Subcutaneous abdominal adipose tissue (tissue), 5 donors: ENCODE data around the gene HIGD1C.
"Not testable (repeated sequence)": the region's sequence is repeated elsewhere in the genome, so short reads cannot be mapped to it uniquely, and the experiment has no call there.

Experiments
- H3K27ac ChIP-seq: one replicate; pipeline ENCODE4 v1.7.0; 2013; ENCODE audit warnings: low read depth, mild to moderate bottlenecking, inconsistent platforms, low read length, moderate library complexity
- H3K27me3 ChIP-seq, 5 donors: one replicate each; pipeline ENCODE4 v1.7.0; 2013; ENCODE audit warnings: low read length in 5 of 5, inconsistent platforms in 1 of 5; ENCODE audit not compliant: control insufficient read depth in 5 of 5, insufficient read depth in 4 of 5
- H3K36me3 ChIP-seq, 5 donors: one replicate each; pipeline ENCODE4 v1.7.0; 2013; ENCODE audit warnings: low read length in 5 of 5; ENCODE audit not compliant: control insufficient read depth in 5 of 5, insufficient read depth in 5 of 5
- H3K4me1 ChIP-seq, 5 donors: one replicate each; pipeline ENCODE4 v1.7.0; 2013; ENCODE audit warnings: low read length in 5 of 5, mild to moderate bottlenecking in 3 of 5, moderate library complexity in 1 of 5; ENCODE audit not compliant: control insufficient read depth in 5 of 5, insufficient read depth in 5 of 5
- H3K4me3 ChIP-seq, 5 donors: one replicate each; pipeline ENCODE4 v1.7.0; 2013; ENCODE audit warnings: low read length in 5 of 5, low read depth in 1 of 5
- H3K9ac ChIP-seq, 5 donors: one replicate each; pipeline ENCODE4 v1.7.0; 2013; ENCODE audit warnings: low read length in 5 of 5, mild to moderate bottlenecking in 4 of 5, moderate library complexity in 3 of 5
- H3K9me3 ChIP-seq, 5 donors: one replicate each; pipeline ENCODE4 v1.7.0; 2013; ENCODE audit warnings: low read length in 5 of 5; ENCODE audit not compliant: control insufficient read depth in 5 of 5
- donor health status: healthy.
- donor health status: healthy.
- donor health status: healthy.
- donor health status: healthy.
- donor health status: healthy.

Gene HIGD1C

DNA sequence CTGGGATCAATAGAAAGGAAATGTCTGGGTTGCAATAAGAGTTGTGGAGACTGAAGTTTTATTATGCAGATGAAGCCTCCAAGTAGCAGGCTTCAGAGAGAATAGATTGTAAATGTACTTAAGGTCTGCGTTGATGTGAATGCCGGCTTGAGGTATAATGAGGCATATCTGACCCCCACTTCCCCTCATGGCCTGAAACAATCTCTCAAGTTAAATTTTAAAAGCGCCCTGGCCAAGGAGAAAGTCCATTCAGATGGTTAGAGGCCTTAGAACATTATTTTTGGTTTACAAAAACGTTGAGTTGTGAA is 28.3 kb upstream of the HIGD1C start:
- Histone ChIP-seq H3K4me3 (peak overlapping the region; percentile 68 to 99 (median 96)), H3K36me3 (peaks cover 0 to 2% (median 0%) of the 10 kb centered on the region in 5 donors), H3K27me3 (no peaks in the 10 kb centered on the region), H3K4me1 (peaks cover 2 to 61% (median 53%) of the 10 kb centered on the region in 5 donors), H3K27ac (peak overlapping the region; percentile 97), H3K9me3 (peaks cover 0 to 2% (median 0%) of the 10 kb centered on the region in 5 donors), H3K9ac (peak overlapping the region; percentile 39 to 87 (median 59))

DNA sequence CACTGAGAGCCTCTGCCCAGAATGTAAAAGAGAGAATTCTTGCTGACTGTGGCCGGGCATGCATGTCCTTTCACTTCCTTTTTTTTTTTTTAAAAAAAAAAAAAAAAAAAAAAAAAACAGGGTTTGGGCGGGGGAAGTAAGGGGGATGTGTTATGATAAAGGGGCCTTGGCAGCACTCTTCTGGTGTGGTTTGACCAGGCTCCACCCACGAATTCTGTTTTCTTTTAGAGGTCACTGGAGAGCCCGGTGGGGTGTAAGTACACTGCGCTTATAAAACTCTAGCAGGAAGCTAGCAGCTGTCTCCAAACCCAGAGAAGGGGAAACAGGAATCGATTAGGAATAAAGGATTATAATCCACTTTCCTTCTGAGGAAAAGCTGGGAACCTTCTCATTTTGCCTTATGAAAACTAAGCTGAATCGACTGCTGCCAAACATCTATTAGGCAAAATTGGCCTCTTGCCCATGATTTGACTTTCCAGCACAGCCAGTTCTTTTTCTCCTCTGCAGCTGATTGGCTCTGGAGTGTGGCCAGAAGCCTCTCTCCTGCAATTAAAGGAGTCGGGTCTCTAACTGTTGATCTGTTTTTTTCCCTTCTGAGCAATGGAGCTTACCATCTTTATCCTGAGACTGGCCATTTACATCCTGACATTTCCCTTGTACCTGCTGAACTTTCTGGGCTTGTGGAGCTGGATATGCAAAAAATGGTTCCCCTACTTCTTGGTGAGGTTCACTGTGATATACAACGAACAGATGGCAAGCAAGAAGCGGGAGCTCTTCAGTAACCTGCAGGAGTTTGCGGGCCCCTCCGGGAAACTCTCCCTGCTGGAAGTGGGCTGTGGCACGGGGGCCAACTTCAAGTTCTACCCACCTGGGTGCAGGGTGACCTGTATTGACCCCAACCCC is 27.7 kb upstream of the HIGD1C start:
- H3K27ac ChIP-seq, result peak overlapping the region; percentile 97
- peak overlapping the region; percentile 82 to 87 (median 84) for H3K9ac ChIP-seq
- no peaks in the 10 kb centered on the region for H3K27me3 ChIP-seq
- peaks cover 0 to under 1% (median 0%) of the 10 kb centered on the region in 5 donors for H3K9me3 ChIP-seq
- H3K4me3 ChIP-seq, result peak overlapping the region; percentile 84 to 99 (median 96)
- H3K36me3 ChIP-seq, result peaks cover 0 to 3% (median under 1%) of the 10 kb centered on the region in 5 donors
- peaks cover 5 to 66% (median 59%) of the 10 kb centered on the region in 5 donors for H3K4me1 ChIP-seq

DNA sequence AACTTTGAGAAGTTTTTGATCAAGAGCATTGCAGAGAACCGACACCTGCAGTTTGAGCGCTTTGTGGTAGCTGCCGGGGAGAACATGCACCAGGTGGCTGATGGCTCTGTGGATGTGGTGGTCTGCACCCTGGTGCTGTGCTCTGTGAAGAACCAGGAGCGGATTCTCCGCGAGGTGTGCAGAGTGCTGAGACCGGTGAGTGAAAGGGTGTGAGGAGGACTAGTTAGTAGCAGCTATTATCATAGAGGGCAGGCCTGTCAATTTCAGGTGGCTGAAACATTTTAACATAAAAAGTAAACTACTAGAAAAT is 27.0 kb upstream of the HIGD1C start:
- Histone ChIP-seq H3K4me1 (peaks cover 5 to 66% (median 63%) of the 10 kb centered on the region in 5 donors), H3K4me3 (peak overlapping the region; percentile 84 to 99 (median 96)), H3K27ac (peak overlapping the region; percentile 97), H3K27me3 (no peaks in the 10 kb centered on the region), H3K9me3 (no peaks in the 10 kb centered on the region), H3K9ac (peak overlapping the region; percentile 82 to 87 (median 84)), H3K36me3 (peaks cover 0 to 9% (median 5%) of the 10 kb centered on the region in 5 donors)

DNA sequence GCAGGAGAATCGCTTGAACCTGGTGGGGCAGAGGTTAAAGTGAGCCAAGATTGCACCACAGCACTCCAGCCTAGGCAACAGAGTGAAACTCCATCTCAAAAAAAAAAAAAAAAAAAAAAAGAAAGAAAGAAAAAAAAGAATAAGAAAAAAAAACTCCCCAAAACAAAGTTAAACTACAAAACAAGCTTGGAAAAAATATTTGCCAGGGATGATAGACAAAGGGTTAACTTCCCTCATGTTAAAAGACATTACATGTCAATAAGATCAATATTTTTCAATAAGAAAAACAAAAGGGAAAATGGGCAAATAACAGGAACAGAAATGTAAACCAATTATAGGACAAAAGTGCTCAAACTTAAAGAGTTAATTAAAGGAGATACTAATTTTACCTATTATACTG is 26.4 kb upstream of the HIGD1C start:
- H3K36me3 ChIP-seq, result peaks cover 0 to 15% (median 12%) of the 10 kb centered on the region in 5 donors
- no peaks in the 10 kb centered on the region for H3K9me3 ChIP-seq
- peak overlapping the region; percentile 84 to 99 (median 96) for H3K4me3 ChIP-seq
- H3K4me1 ChIP-seq, result peaks cover 5 to 66% (median 63%) of the 10 kb centered on the region in 5 donors
- H3K9ac ChIP-seq, result peak overlapping the region; percentile 68 to 88 (median 85)
- peak overlapping the region; percentile 97 for H3K27ac ChIP-seq
- no peaks in the 10 kb centered on the region for H3K27me3 ChIP-seq

DNA sequence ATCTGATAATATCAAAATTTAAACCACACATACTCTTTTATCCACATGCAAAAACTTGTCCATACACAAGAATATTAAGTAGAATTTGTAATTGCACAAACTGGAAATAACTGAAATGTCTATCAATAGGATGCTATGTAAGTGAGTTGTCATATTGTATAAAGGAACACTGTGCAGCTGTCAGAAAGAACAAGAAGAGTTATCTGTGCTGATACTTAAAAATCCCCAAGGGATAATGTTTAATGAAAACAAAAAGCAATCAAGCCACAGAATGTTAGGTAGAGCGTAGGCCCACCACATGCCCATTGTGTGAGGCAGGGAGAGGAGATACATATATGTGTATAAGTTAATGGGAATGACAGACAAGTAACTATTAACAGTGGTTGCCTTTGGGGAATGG is 25.9 kb upstream of the HIGD1C start:
- Histone ChIP-seq H3K9me3 (no peaks in the 10 kb centered on the region), H3K4me1 (peaks cover 5 to 66% (median 63%) of the 10 kb centered on the region in 5 donors), H3K27me3 (no peaks in the 10 kb centered on the region), H3K36me3 (peaks cover 0 to 18% (median 13%) of the 10 kb centered on the region in 5 donors), H3K9ac (peak overlapping the region; percentile 68 to 88 (median 85)), H3K4me3 (peak overlapping the region; percentile 84 to 99 (median 96)), H3K27ac (peak overlapping the region; percentile 97)

DNA sequence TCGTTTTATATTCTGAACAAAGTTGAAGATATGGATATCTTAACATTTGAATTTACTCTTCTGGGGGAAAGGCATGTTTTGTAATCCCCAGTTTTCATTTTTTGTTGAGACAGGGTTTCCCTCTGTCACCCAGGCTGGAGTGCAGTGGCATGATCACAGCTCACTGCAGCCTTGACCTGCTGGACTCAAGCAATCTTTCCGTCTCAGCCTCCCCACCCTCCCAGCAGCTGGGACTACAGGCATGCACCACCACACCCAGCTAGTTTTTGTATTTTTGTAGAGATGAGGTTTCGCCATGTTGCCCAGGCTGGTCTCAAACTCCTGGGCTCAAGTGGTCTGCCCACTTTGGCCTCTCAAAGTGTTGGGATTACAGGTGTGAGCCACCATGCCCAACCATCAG is 25.4 kb upstream of the HIGD1C start:
- H3K9me3 ChIP-seq, H3K27me3 ChIP-seq: not testable (repeated sequence)
- H3K4me1 ChIP-seq, result peaks cover 5 to 66% (median 61%) of the 10 kb centered on the region in 5 donors
- H3K27ac ChIP-seq, result peak overlapping the region; percentile 97
- peak overlapping the region; percentile 68 to 88 (median 85) for H3K9ac ChIP-seq
- peak overlapping the region; percentile 84 to 99 (median 96) for H3K4me3 ChIP-seq
- H3K36me3 ChIP-seq, result peaks cover 2 to 23% (median 13%) of the 10 kb centered on the region in 5 donors

DNA sequence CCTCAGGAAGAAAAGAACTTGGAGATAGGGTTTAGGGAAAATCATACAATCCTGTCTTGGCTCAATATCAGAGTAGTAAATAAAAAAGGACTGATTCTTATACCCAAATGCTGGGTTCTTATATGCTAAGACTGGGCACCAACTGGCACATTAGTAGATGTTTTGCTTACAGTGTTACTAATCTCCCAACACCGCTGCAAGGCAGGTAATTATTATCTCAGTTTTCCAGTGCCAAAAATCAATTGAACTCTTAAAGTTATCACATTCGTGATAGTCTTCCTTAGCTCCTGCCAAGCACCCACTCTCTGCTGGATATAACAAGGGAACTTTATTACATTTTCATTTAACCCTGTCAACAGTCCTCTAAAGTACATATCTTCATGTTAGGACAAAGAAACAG is 25.0 kb upstream of the HIGD1C start:
- Histone ChIP-seq H3K36me3 (peaks cover 4 to 23% (median 15%) of the 10 kb centered on the region in 5 donors), H3K27me3 (no peaks in the 10 kb centered on the region), H3K27ac (peak overlapping the region; percentile 97), H3K4me1 (peaks cover 5 to 64% (median 57%) of the 10 kb centered on the region in 5 donors), H3K9me3 (no peaks in the 10 kb centered on the region), H3K4me3 (peak overlapping the region; percentile 84 to 99 (median 96)), H3K9ac (peak overlapping the region; percentile 39 to 87 (median 84))

DNA sequence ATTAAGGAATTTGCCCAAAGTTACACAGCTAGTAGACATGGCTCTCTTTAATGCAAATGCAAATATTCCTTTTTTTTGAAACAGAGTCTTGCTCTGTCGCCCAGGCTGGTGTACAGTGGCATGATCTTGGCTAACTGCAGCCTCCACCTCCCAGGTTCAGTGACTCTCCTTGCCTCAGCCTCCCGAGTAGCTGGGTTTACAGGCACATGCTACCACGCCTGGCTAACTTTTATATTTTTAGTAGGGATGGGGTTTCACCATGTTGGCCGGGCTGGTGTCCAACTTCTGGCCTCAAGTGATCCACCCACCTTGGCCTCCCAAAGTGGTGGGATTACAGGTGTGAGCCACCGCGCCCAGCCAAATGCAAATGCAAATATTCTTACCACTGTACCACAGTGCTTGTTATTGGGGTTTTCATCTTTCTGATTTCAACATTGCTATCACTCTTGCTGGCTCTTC is 24.5 kb upstream of the HIGD1C start:
- H3K27me3 ChIP-seq, result no peaks in the 10 kb centered on the region
- H3K27ac ChIP-seq, result peak overlapping the region; percentile 97
- H3K9me3 ChIP-seq, result no peaks in the 10 kb centered on the region
- H3K4me3 ChIP-seq, result peak overlapping the region; percentile 84 to 99 (median 96)
- H3K4me1 ChIP-seq, result peaks cover 5 to 64% (median 57%) of the 10 kb centered on the region in 5 donors
- peak overlapping the region; percentile 39 to 87 (median 84) for H3K9ac ChIP-seq
- peaks cover 7 to 23% (median 18%) of the 10 kb centered on the region in 5 donors for H3K36me3 ChIP-seq

DNA sequence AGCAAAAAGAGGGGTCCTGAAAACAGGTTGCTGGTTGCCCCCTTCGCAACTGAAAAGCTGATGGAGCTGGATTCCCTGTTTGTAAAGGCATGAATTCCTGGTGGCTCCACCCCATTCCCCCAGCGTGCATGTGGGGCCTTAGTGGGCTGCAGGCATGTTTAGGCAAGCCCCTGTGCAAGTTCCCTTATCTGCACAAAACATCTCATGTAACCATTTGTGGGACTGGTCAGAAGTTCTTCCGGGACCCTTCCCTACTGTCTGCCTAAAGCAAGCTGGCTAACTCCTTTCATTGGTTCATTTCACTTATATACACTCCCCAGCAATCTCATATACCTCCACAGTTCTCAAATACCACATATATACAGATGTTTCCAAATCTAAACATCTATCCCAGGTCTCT is 24.0 kb upstream of the HIGD1C start:
- Histone ChIP-seq H3K4me3 (peak overlapping the region; percentile 84 to 99 (median 96)), H3K9ac (peak overlapping the region; percentile 0 to 87 (median 76)), H3K4me1 (peaks cover 5 to 66% (median 56%) of the 10 kb centered on the region in 5 donors), H3K27ac (peak overlapping the region; percentile 97), H3K36me3 (peaks cover 9 to 23% (median 21%) of the 10 kb centered on the region in 5 donors), H3K9me3 (no peaks in the 10 kb centered on the region), H3K27me3 (no peaks in the 10 kb centered on the region)

DNA sequence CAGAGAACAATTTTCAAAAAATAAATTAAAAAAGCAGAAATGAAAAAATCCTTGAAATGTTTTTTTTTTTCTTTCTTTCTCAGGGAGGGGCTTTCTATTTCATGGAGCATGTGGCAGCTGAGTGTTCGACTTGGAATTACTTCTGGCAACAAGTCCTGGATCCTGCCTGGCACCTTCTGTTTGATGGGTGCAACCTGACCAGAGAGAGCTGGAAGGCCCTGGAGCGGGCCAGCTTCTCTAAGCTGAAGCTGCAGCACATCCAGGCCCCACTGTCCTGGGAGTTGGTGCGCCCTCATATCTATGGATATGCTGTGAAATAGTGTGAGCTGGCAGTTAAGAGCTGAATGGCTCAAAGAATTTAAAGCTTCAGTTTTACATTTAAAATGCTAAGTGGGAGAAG is 22.5 kb upstream of the HIGD1C start:
- Histone ChIP-seq H3K27me3 (no peaks in the 10 kb centered on the region), H3K9me3 (no peaks in the 10 kb centered on the region), H3K4me1 (peaks cover 5 to 68% (median 62%) of the 10 kb centered on the region in 5 donors), H3K36me3 (peaks cover 9 to 28% (median 23%) of the 10 kb centered on the region in 5 donors), H3K27ac (peak overlapping the region; percentile 97), H3K9ac (peak overlapping the region in 2 of 5 donors; percentile 5 to 42), H3K4me3 (no peak overlapping the region)
